HepG2 (cell line): Measurements from ENCODE around the gene WHAMM. TPM values are rescaled to one million over a fixed set of nuclear protein-coding genes. Genes with fewer than 3 reads are reported as not detected.

Experiments used
- BCLAF1 ChIP-seq: fragments of 450-650 bp; IDR thresholded peaks from 2 replicates; pipeline ENCODE4 v1.6.1; 2017; ENCODE audit warnings: mild to moderate bottlenecking
- BRF2 ChIP-seq: sonication (generic); formaldehyde crosslinking; IDR thresholded peaks from 2 replicates; pipeline ENCODE4 v1.8.1; 2022; ENCODE audit warnings: mild to moderate bottlenecking, missing genetic modification reagents
- GZF1 ChIP-seq: sonication (generic); formaldehyde crosslinking; IDR thresholded peaks from 2 replicates; pipeline ENCODE4 v1.5.1; 2020; ENCODE audit warnings: mild to moderate bottlenecking, missing genetic modification reagents
- KDM1A ChIP-seq: IDR thresholded peaks from 2 replicates; pipeline ENCODE4 v1.6.1; 2016; ENCODE audit warnings: missing compliant biosample characterization
- KLF15 ChIP-seq: sonication (generic); formaldehyde crosslinking; IDR thresholded peaks from 2 replicates; pipeline ENCODE4 v1.8.1; 2023; ENCODE audit warnings: borderline replicate concordance, mild to moderate bottlenecking, inconsistent platforms, missing genetic modification reagents, mixed read lengths
- SIN3B ChIP-seq: fragments of 150-350 bp; IDR thresholded peaks from 2 replicates; pipeline ENCODE4 v1.6.1; 2014; ENCODE audit warnings: low read length
- SNAPC4 ChIP-seq: sonication (generic); formaldehyde crosslinking; IDR thresholded peaks from 2 replicates; pipeline ENCODE4 v1.4.0; 2020; ENCODE audit warnings: mild to moderate bottlenecking, missing genetic modification reagents
- ZNF407 ChIP-seq: sonication (generic); formaldehyde crosslinking; IDR thresholded peaks from one replicate; pipeline ENCODE4 v1.5.1; 2020; ENCODE audit warnings: mild to moderate bottlenecking, missing genetic modification reagents; ENCODE audit errors: not compliant biosample characterization
- polyA plus RNA-seq, 8 experiments: library from polyadenylated mRNA; depleted of rRNA in 3 of 8; stranded (reverse) in 7 of 8; unstranded in 1 of 8; fragments of >200 nt; fragmentation: Illumina TruSeq in 4 of 8; extraction: Trizol in 4 of 8; gene quantifications; 2 replicates each; pipeline versions ENCODE4 v1.2.1 to v1.2.3, GENCODE V29; 2011 to 2016; ENCODE audit warnings: low read depth in 4 of 8, missing spikeins in 1 of 8, mixed read lengths in 1 of 8; ENCODE audit not compliant: insufficient read depth in 1 of 8
- total RNA-seq, 5 experiments: library from RNA; depleted of rRNA; stranded (reverse); fragments of >200 nt; fragmentation: Illumina TruSeq; extraction: Trizol; gene quantifications; 2 replicates each; pipeline ENCODE4 v1.2.3, GENCODE V29; 2016; ENCODE audit warnings: low read depth in 1 of 5

The WHAMM gene
- total and polyA plus RNA-seq, 2 of the 13 experiments (the other 11 are each of a cell fraction or from before 2014, with no cell fraction given): 2.9 to 3.0 TPM

GRCh38 chr15:82812994-82813393 lies 3.6 kb downstream of the WHAMM start (continued):
- TF ChIP-seq ZNF407 (no peak), SNAPC4 (no peak), BCLAF1 (no peak), KDM1A (CRISPR knock-in tag) (no peak), SIN3B (no peak), BRF2 (no peak), GZF1 (CRISPR knock-in tag) (no peak), KLF15 (no peak)
